MG63 (cell line): ENCODE results near the gene PKD1. TPM values are rescaled to one million over a fixed set of nuclear protein-coding genes. Genes with fewer than 3 reads are reported as not detected.
"Not testable (repeated sequence)": the region's sequence is repeated elsewhere in the genome, so short reads cannot be mapped to it uniquely, and the experiment has no call there.

Source experiments
- DNase-seq: peaks from one replicate; pipeline ENCODE4 v3.0.0-alpha.2; 2020
- H3K27me3 ChIP-seq: fragments of 250-450 bp; sonication (Bioruptor Pico); 2 replicates; pipeline ENCODE4 v1.5.1; 2020; ENCODE audit warnings: mild to moderate bottlenecking, moderate library complexity
- H3K36me3 ChIP-seq: fragments of 250-450 bp; sonication (Bioruptor Pico); 2 replicates; pipeline ENCODE4 v1.5.1; 2020; ENCODE audit warnings: mild to moderate bottlenecking, moderate library complexity
- H3K4me3 ChIP-seq: fragments of 250-450 bp; sonication (Bioruptor Pico); 2 replicates; pipeline ENCODE4 v1.5.1; 2020; ENCODE audit warnings: mild to moderate bottlenecking, moderate library complexity
- H3K9me3 ChIP-seq: fragments of 250-450 bp; sonication (Bioruptor Pico); 2 replicates; pipeline ENCODE4 v1.5.1; 2020; ENCODE audit warnings: mild to moderate bottlenecking, moderate library complexity
- total RNA-seq: library from RNA; depleted of rRNA; stranded (reverse); fragments of >200 nt; shearing (Covaris generic); gene quantifications from 2 replicates; pipeline ENCODE4 v1.2.3, GENCODE V29; 2014; ENCODE audit warnings: low replicate concordance

The PKD1 gene
- total RNA-seq, 1 experiment from 2014 or later, result 106 TPM

GRCh38 chr16:2107121-2107790 is 28.4 kb downstream of the PKD1 start:
- H3K36me3 ChIP-seq, result peaks cover 23% of the 10 kb centered on the region
- H3K27me3 ChIP-seq, H3K9me3 ChIP-seq, H3K4me3 ChIP-seq: not testable (repeated sequence)
- peak; percentile 75 for DNase-seq

GRCh38 chr16:2106211-2106610 is 29.5 kb downstream of the PKD1 start:
- DNase-seq, H3K27me3 ChIP-seq, H3K9me3 ChIP-seq, H3K4me3 ChIP-seq: not testable (repeated sequence)
- peaks cover 27% of the 10 kb centered on the region for H3K36me3 ChIP-seq

GRCh38 chr16:2105769-2106168 is 29.9 kb downstream of the PKD1 start:
- not testable (repeated sequence) for H3K27me3 ChIP-seq, DNase-seq, H3K4me3 ChIP-seq, H3K9me3 ChIP-seq
- peaks cover 24% of the 10 kb centered on the region for H3K36me3 ChIP-seq

- not testable (repeated sequence) for H3K4me3 ChIP-seq, H3K9me3 ChIP-seq, H3K27me3 ChIP-seq, DNase-seq
- H3K36me3 ChIP-seq, result peaks cover 28% of the 10 kb centered on the region
Measured at GRCh38 chr16:2105291-2105690, 30.4 kb downstream of the PKD1 start.

- H3K9me3 ChIP-seq, H3K4me3 ChIP-seq, DNase-seq, H3K27me3 ChIP-seq: not testable (repeated sequence)
- peaks cover 34% of the 10 kb centered on the region for H3K36me3 ChIP-seq
Measured at GRCh38 chr16:2104464-2104863, 31.2 kb downstream of the PKD1 start.

GRCh38 chr16:2102471-2102870 is 33.2 kb downstream of the PKD1 start:
- Histone ChIP-seq H3K4me3 (no peak overlapping the region), H3K9me3 (no peaks in the 10 kb centered on the region), H3K36me3 (peaks cover 37% of the 10 kb centered on the region)

GRCh38 chr16:2101581-2101980 is 34.1 kb downstream of the PKD1 start:
- not testable (repeated sequence) for H3K9me3 ChIP-seq, H3K4me3 ChIP-seq, H3K27me3 ChIP-seq, DNase-seq
- H3K36me3 ChIP-seq, result peaks cover 43% of the 10 kb centered on the region

More at GRCh38 chr16:2102471-2102870, 33.2 kb downstream of the PKD1 start:
- no peaks in the 10 kb centered on the region for H3K27me3 ChIP-seq
- DNase-seq, result no peak

- not testable (repeated sequence) for H3K9me3 ChIP-seq, DNase-seq, H3K27me3 ChIP-seq, H3K4me3 ChIP-seq
- peaks cover 74% of the 10 kb centered on the region for H3K36me3 ChIP-seq
Measured at GRCh38 chr16:2097689-2098088, 38.0 kb downstream of the PKD1 start.

GRCh38 chr16:2096853-2097595 is 38.7 kb downstream of the PKD1 start:
- DNase-seq, result no peak
- H3K36me3 ChIP-seq, result peaks cover 79% of the 10 kb centered on the region

GRCh38 chr16:2095918-2096582 is 39.6 kb downstream of the PKD1 start:
- H3K9me3 ChIP-seq, result no peaks in the 10 kb centered on the region
- peaks cover 81% of the 10 kb centered on the region for H3K36me3 ChIP-seq
- no peak overlapping the region for H3K4me3 ChIP-seq
- no peak for DNase-seq
- no peaks in the 10 kb centered on the region for H3K27me3 ChIP-seq

More at GRCh38 chr16:2096853-2097595, 38.7 kb downstream of the PKD1 start:
- H3K4me3 ChIP-seq, result no peak overlapping the region
- no peaks in the 10 kb centered on the region for H3K27me3 ChIP-seq
- no peaks in the 10 kb centered on the region for H3K9me3 ChIP-seq

GRCh38 chr16:2095315-2095853 is 40.3 kb downstream of the PKD1 start:
- DNase-seq, result peak; percentile 61
- Histone ChIP-seq H3K27me3 (no peaks in the 10 kb centered on the region), H3K36me3 (peaks cover 82% of the 10 kb centered on the region), H3K9me3 (no peaks in the 10 kb centered on the region), H3K4me3 (no peak overlapping the region)

- Histone ChIP-seq H3K36me3 (peaks cover 84% of the 10 kb centered on the region), H3K9me3 (no peaks in the 10 kb centered on the region), H3K27me3 (no peaks in the 10 kb centered on the region), H3K4me3 (no peak overlapping the region)
- no peak for DNase-seq
Measured at GRCh38 chr16:2093793-2094192, 41.9 kb downstream of the PKD1 start.

GRCh38 chr16:2092866-2093265 is 42.8 kb downstream of the PKD1 start:
- H3K36me3 ChIP-seq, result peaks cover 93% of the 10 kb centered on the region
- no peak overlapping the region for H3K4me3 ChIP-seq
- H3K27me3 ChIP-seq, result no peaks in the 10 kb centered on the region
- no peak for DNase-seq
- H3K9me3 ChIP-seq, result no peaks in the 10 kb centered on the region

- Histone ChIP-seq H3K27me3 (no peaks in the 10 kb centered on the region), H3K9me3 (no peaks in the 10 kb centered on the region), H3K36me3 (peaks cover 92% of the 10 kb centered on the region), H3K4me3 (no peak overlapping the region)
- DNase-seq, result no peak
Measured at GRCh38 chr16:2092256-2092620, 43.5 kb downstream of the PKD1 start.

GRCh38 chr16:2091547-2092255 is 44.0 kb downstream of the PKD1 start:
- Histone ChIP-seq H3K27me3 (no peaks in the 10 kb centered on the region), H3K36me3 (peaks cover 91% of the 10 kb centered on the region), H3K9me3 (no peaks in the 10 kb centered on the region), H3K4me3 (no peak overlapping the region)
- no peak for DNase-seq

- H3K27me3 ChIP-seq, result no peaks in the 10 kb centered on the region
- H3K9me3 ChIP-seq, result no peaks in the 10 kb centered on the region
- DNase-seq, result no peak
- H3K4me3 ChIP-seq, result no peak overlapping the region
- peaks cover 91% of the 10 kb centered on the region for H3K36me3 ChIP-seq
Measured at GRCh38 chr16:2090777-2091546, 44.7 kb downstream of the PKD1 start.
